ENCODE results near the gene NNT.

DNA sequence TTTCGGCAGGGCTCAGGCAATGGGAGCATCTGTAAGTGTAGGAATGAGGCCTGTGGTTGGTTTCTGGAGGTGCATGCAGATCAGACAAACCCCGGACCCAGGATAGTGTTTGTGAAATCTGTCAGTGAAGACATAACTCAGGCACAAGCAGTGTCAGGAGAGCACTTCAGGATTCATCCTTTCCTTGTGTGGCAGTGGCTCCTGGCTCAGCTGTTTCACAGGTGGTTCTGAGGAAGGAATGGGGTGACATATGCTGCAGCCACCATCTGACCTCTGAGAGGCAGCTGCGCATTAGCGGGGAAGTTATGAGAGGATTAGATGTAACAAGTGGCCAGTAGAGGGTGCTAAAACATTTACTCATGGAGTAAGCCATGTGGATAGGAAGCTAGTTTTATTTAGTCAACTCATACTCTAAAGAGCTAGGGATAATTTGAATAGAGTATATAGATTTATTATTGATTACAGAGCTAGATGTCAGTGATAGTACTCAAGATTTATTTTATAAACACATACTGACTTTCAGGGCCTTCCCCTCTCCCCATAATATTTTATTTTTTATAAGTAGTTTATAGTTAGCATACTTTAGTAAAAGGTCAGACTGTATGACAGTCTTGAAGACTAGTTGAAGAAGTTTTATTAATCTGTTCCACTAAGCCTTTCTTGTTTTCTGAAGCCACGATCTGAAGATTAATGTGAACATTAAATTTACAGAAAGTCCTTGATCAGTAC, 28.4 kb downstream of the NNT start:
- TF ChIP-seq, protein P1, sequence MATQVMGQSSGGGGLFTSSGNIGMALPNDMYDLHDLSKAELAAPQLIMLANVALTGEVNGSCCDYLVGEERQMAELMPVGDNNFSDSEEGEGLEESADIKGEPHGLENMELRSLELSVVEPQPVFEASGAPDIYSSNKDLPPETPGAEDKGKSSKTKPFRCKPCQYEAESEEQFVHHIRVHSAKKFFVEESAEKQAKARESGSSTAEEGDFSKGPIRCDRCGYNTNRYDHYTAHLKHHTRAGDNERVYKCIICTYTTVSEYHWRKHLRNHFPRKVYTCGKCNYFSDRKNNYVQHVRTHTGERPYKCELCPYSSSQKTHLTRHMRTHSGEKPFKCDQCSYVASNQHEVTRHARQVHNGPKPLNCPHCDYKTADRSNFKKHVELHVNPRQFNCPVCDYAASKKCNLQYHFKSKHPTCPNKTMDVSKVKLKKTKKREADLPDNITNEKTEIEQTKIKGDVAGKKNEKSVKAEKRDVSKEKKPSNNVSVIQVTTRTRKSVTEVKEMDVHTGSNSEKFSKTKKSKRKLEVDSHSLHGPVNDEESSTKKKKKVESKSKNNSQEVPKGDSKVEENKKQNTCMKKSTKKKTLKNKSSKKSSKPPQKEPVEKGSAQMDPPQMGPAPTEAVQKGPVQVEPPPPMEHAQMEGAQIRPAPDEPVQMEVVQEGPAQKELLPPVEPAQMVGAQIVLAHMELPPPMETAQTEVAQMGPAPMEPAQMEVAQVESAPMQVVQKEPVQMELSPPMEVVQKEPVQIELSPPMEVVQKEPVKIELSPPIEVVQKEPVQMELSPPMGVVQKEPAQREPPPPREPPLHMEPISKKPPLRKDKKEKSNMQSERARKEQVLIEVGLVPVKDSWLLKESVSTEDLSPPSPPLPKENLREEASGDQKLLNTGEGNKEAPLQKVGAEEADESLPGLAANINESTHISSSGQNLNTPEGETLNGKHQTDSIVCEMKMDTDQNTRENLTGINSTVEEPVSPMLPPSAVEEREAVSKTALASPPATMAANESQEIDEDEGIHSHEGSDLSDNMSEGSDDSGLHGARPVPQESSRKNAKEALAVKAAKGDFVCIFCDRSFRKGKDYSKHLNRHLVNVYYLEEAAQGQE (IDR thresholded peaks at IDR 0.05; ENCODE audit: borderline replicate concordance), result peak; percentile 36; the same call in 1 of the 2 replicates
- TF ChIP-seq, protein P1 (CRISPR knock-in tag; IDR thresholded peaks at IDR 0.05; ENCODE audit: low read depth), result no peak
- no peak for TF ChIP-seq DPF2 (IDR thresholded peaks at IDR 0.05)
- TF ChIP-seq, protein P2, sequence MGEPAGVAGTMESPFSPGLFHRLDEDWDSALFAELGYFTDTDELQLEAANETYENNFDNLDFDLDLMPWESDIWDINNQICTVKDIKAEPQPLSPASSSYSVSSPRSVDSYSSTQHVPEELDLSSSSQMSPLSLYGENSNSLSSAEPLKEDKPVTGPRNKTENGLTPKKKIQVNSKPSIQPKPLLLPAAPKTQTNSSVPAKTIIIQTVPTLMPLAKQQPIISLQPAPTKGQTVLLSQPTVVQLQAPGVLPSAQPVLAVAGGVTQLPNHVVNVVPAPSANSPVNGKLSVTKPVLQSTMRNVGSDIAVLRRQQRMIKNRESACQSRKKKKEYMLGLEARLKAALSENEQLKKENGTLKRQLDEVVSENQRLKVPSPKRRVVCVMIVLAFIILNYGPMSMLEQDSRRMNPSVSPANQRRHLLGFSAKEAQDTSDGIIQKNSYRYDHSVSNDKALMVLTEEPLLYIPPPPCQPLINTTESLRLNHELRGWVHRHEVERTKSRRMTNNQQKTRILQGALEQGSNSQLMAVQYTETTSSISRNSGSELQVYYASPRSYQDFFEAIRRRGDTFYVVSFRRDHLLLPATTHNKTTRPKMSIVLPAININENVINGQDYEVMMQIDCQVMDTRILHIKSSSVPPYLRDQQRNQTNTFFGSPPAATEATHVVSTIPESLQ (CRISPR knock-in tag; IDR thresholded peaks at IDR 0.05), result no peak
- TF ChIP-seq BRCA1 (IDR thresholded peaks at IDR 0.05), result no peak
- TF ChIP-seq BRCA1 (CRISPR knock-in tag; IDR thresholded peaks at IDR 0.05), result no peak

All from K562 (cell line).